ENCODE measurements around the gene PCDH10.
"Not testable (repeated sequence)": the region's sequence is repeated elsewhere in the genome, so short reads cannot be mapped to it uniquely, and the experiment has no call there.

PCDH10 gene

DNA sequence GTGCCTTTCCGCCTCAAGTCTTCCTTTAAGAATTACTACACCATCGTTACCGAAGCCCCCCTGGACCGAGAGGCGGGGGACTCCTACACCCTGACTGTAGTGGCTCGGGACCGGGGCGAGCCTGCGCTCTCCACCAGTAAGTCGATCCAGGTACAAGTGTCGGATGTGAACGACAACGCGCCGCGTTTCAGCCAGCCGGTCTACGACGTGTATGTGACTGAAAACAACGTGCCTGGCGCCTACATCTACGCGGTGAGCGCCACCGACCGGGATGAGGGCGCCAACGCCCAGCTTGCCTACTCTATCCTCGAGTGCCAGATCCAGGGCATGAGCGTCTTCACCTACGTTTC lies 2.2 kb downstream of the PCDH10 start:
- no peak for DNase-seq

- no peak for DNase-seq
Observed at GRCh38 chr4:133151691-133152329, 2.7 kb downstream of the PCDH10 start.

DNA sequence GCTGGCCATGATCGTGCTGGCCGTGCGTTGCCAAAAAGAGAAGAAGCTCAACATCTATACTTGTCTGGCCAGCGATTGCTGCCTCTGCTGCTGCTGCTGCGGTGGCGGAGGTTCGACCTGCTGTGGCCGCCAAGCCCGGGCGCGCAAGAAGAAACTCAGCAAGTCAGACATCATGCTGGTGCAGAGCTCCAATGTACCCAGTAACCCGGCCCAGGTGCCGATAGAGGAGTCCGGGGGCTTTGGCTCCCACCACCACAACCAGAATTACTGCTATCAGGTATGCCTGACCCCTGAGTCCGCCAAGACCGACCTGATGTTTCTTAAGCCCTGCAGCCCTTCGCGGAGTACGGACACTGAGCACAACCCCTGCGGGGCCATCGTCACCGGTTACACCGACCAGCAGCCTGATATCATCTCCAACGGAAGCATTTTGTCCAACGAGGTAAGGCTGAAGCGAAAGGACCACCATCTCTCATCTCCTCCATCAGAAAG lies 3.3 kb downstream of the PCDH10 start:
- DNase-seq: no peak

- DNase-seq: no peak
Observed at GRCh38 chr4:133152831-133153481, 3.9 kb downstream of the PCDH10 start.

DNA sequence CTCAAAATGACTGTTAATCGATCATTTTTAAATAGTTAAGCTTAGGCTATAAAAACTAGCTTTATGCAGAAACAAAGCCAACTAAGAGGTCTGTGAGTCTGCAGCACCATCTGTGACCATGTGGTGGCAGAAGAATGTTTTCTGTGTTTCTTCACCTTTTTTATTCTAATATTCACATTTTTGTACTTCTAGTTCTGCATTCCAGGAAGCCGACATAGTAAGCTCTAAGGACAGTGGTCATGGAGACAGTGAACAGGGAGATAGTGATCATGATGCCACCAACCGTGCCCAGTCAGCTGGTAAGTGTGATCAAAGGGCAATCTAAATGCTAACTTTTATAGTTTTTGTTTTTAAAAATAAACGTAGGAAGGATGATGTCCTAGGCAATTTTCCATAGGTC lies 5.6 kb downstream of the PCDH10 start:
- DNase-seq: no peak

DNA sequence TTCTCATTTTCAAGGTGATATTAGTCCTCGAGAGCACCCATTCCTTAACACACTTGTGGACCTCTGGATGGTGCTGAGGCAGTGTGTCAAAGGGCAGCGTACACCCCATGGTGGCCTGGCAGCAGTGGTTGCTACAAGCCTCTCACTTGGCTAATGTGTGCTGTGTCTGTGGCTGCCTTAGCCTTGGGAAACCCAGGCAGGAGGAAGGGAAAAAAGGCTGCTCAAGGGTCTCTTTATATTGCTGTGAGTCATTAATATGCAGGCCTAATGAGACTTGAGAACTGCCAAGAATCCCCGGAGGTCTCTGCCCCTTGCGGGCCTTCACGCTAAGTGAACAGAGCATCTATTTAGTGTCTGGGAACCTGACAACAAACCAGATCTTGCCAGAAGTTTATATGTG lies 7.0 kb downstream of the PCDH10 start:
- DNase-seq: no peak

DNA sequence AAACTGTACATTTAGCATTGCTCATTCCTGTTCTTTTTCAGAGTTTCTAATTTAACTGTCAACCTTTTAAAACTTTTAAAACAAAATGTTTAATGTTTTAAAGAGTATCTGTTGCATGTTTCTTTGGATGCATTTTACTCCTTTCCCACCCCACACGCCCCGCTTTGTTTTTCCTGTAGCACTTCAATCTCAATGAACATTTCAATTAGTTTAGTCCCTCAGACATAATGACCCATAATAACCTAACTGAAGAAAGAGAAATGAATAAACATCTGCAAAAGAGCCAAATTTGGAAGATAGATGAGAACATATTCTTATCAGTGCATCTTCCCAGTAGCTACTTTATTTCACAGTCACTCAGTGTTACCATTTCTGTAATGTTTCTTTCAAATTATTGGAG lies 7.5 kb downstream of the PCDH10 start:
- DNase-seq: no peak

GRCh38 chr4:133157460-133158160 lies 8.5 kb downstream of the PCDH10 start:
- no peak for DNase-seq

DNA sequence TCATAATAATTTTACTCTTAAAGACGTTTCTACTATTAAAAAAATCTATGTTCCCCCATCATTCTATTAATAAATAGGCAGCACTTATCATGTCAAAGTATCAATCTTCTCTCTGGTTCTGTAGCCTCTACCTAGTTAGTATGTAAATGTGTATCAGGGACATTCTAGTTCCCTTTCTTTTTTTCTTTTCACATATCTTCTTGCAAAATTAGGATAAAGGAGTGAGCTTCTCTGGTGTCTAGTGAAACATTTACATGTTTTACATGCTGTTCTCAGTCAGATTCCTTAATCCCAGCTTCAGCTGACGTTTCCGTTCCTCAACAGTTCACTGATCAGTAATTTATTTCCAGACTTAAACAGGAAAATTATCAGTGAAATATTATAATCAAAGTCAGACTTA lies 11.8 kb downstream of the PCDH10 start:
- DNase-seq: no peak

- no peak for DNase-seq
Observed at GRCh38 chr4:133161570-133162295, 12.6 kb downstream of the PCDH10 start.

- no peak for DNase-seq
Observed at GRCh38 chr4:133162941-133163340, 13.8 kb downstream of the PCDH10 start.

- DNase-seq: no peak
Observed at GRCh38 chr4:133178956-133179355, 29.9 kb downstream of the PCDH10 start.

DNA sequence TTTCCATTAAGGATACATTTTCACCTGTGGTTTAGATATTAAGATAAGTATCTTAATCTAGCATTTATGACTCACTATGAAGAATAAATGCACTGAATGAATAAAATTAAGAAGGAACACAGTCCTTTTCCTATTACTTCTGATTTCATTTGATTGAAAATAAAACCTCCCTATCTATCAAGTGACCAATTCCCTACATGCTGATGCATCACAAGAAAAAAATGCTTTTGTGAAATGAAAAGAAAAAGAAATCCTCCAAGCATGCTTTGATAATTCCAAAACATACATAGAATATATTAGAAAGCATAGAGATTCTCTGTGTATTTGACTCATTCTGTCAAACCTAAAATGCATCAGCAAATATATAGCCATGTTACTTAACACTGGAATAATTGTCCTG lies 37.1 kb downstream of the PCDH10 start:
- DNase-seq: no peak

- no peak for DNase-seq
Observed at GRCh38 chr4:133186845-133187244, 37.8 kb downstream of the PCDH10 start.

- DNase-seq: no peak
Observed at GRCh38 chr4:133188433-133189146, 39.5 kb downstream of the PCDH10 start.

DNA sequence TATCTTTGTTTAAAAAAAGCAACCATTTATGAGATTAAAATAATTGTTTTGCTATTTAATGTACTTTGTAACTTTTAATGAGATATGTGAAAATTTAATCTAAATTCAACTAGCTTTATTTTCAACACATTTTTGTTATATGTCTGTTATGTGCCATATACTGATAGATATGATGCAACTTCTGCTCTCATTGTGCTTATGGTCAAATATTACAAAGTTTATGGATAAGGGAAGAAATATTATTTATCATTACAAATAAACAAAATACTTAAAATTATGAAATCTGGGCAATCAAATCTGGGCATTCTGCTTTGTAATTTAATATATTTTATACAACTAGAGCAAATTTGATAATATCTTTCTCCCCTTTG lies 40.0 kb downstream of the PCDH10 start:
- no peak for DNase-seq

DNA sequence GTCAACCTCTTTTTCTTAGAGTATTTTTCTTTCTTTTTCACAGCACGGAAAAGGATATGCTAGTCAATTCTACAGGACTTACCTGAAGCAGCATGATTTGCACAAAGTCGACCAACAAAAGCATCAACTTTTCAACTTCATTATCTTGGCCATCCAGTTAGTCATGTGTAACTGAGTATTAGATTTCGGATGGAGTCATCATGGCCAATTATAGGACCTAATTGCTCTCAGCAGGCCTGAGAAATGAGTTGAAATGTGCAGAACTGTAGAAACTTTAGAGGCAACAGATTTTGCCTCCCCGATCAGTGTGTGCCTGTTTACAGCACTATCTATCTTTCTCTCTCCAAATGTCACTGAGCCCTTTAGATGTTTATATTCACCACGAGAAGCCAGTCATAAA lies 41.0 kb downstream of the PCDH10 start:
- DNase-seq: no peak

GRCh38 chr4:133208694-133209285 lies 59.7 kb downstream of the PCDH10 start:
- no peak for DNase-seq

GRCh38 chr4:133233922-133234321 lies 84.8 kb downstream of the PCDH10 start:
- no peak for DNase-seq

GRCh38 chr4:133240451-133240850 lies 91.4 kb downstream of the PCDH10 start:
- DNase-seq: not testable (repeated sequence)
